CD4-positive, alpha-beta T cell (primary cell): ENCODE measurements around the gene SKAP1. TPM values are rescaled to one million over a fixed set of nuclear protein-coding genes. Genes with fewer than 3 reads are reported as not detected.
A peak's percentile ranks its signal among the peaks of the same experiment; 100 is the strongest.

ENCODE experiments used
- ATAC-seq: fragments of 200-7000 bp; cut with Tn5 transposase; one replicate; pipeline ENCODE4 v1.10.0; 2022; ENCODE audit warnings: mild to moderate bottlenecking; ENCODE audit not compliant: poor library complexity
- CTCF ChIA-PET: fragments of 350-600 bp; sonication (Branson Sonifier 250); formaldehyde crosslinking; loops from one replicate; lab custom pipeline; 2021; ENCODE audit warnings: antibody characterized with exemption, inconsistent platforms; lab: Charles Lee
- POLR2A ChIA-PET: fragments of 350-600 bp; sonication (Branson Sonifier 250); formaldehyde crosslinking; loops from one replicate; lab custom pipeline; 2021; ENCODE audit warnings: antibody characterized with exemption, inconsistent platforms; lab: Charles Lee
- DNase-seq, 14 experiments: peaks; one replicate each; pipeline ENCODE4 v3.0.0-alpha.2; 2013 to 2020; ENCODE audit warnings: mixed read lengths in 2 of 14
- H3K27ac ChIP-seq, 2 donors: one replicate each; pipeline versions ENCODE4 v1.5.1 to v1.7.0; 2013; ENCODE audit warnings: low read length in 2 of 2, low read depth in 1 of 2, mild to moderate bottlenecking in 1 of 2
- H3K27me3 ChIP-seq, 2 experiments: 1 replicate in 1 of 2; 2 replicates in 1 of 2; pipeline versions ENCODE4 v1.6.1 to v1.7.0; 2013; ENCODE audit warnings: low read length in 2 of 2, control low read depth in 1 of 2, mild to moderate bottlenecking in 1 of 2, moderate library complexity in 1 of 2; ENCODE audit not compliant: insufficient read depth in 2 of 2, control insufficient read depth in 1 of 2
- H3K36me3 ChIP-seq: one replicate; pipeline ENCODE4 v1.6.1; 2013; ENCODE audit warnings: low read length, control low read depth; ENCODE audit not compliant: insufficient read depth
- H3K4me1 ChIP-seq: one replicate; pipeline ENCODE4 v1.6.1; 2013; ENCODE audit warnings: low read length, control low read depth; ENCODE audit not compliant: insufficient read depth
- H3K4me3 ChIP-seq: one replicate; pipeline ENCODE4 v1.5.1; 2013; ENCODE audit warnings: mild to moderate bottlenecking, low read length, moderate library complexity
- H3K9me3 ChIP-seq, 2 experiments: 1 replicate in 1 of 2; 2 replicates in 1 of 2; pipeline versions ENCODE4 v1.6.1 to v1.7.0; 2013; ENCODE audit warnings: low read length in 2 of 2, mild to moderate bottlenecking in 2 of 2, control low read depth in 1 of 2, moderate library complexity in 1 of 2; ENCODE audit not compliant: control insufficient read depth in 1 of 2, insufficient read depth in 1 of 2
- H3K27ac Mint-ChIP-seq: one replicate; pipeline ENCODE4 v1.8.0; 2020; ENCODE audit warnings: mixed read lengths
- H3K27me3 Mint-ChIP-seq: one replicate; pipeline ENCODE4 v1.8.0; 2021; ENCODE audit warnings: mixed read lengths
- H3K36me3 Mint-ChIP-seq: one replicate; pipeline ENCODE4 v1.8.0; 2021; ENCODE audit warnings: low read depth, mixed read lengths
- H3K4me1 Mint-ChIP-seq: one replicate; pipeline ENCODE4 v1.8.0; 2021; ENCODE audit warnings: low read depth, mixed read lengths
- H3K4me3 Mint-ChIP-seq: one replicate; pipeline ENCODE4 v1.8.0; 2020; ENCODE audit warnings: mild to moderate bottlenecking, mixed read lengths
- H3K9me3 Mint-ChIP-seq: one replicate; pipeline ENCODE4 v1.8.0; 2020; ENCODE audit warnings: mixed read lengths
- intact Hi-C, 2 experiments: fragments of 100-400 bp; cut with DNase I in 1 of 2; cut with micrococcal nuclease in 1 of 2; formaldehyde crosslinking; loops; one replicate each; pipeline versions ENCODE4 v1.15.1 to v1.9.0; 2023 to 2025; cut with DNase I, micrococcal nuclease
- total RNA-seq, 174 experiments: library from RNA in 2 of 174; stranded (reverse) in 2 of 174; gene quantifications; one replicate each; pipeline ENCODE4 v1.2.3 and lab custom pipeline; 2021 to 2026
- TF ChIP-seq, protein P1 (sequence below): fragments of 200-600 bp; IDR thresholded peaks from one replicate; pipeline ENCODE4 v1.8.0; 2022; ENCODE audit warnings: antibody characterized with exemption, mild to moderate bottlenecking

The SKAP1 gene
- total RNA-seq, 2 experiments from 2014 or later = 92.0 to 95.1 TPM

GRCh38 chr17:48244814-48245213 lies 185.2 kb downstream of the SKAP1 start:
- CTCF ChIA-PET = interaction anchor here (2.0 to 2.3 kb wide), 2 partner anchors 18 to 63 kb away, joined by 6 to 8 read pairs; no protein-coding TSS in a partner anchor
- H3K36me3 Mint-ChIP-seq = peaks cover 28% of the 10 kb centered on the region
- no peak for DNase-seq
- no peak overlapping the region for H3K4me3 Mint-ChIP-seq
- Histone ChIP-seq H3K36me3 (peaks cover 7% of the 10 kb centered on the region), H3K27me3 (no peaks in the 10 kb centered on the region), H3K27ac (no peak overlapping the region), H3K9me3 (no peaks in the 10 kb centered on the region), H3K4me1 (peaks cover 15% of the 10 kb centered on the region), H3K4me3 (no peak overlapping the region)
- intact Hi-C loops = no loop called here
- no peaks in the 10 kb centered on the region for H3K27me3 Mint-ChIP-seq
- TF ChIP-seq, protein P1, sequence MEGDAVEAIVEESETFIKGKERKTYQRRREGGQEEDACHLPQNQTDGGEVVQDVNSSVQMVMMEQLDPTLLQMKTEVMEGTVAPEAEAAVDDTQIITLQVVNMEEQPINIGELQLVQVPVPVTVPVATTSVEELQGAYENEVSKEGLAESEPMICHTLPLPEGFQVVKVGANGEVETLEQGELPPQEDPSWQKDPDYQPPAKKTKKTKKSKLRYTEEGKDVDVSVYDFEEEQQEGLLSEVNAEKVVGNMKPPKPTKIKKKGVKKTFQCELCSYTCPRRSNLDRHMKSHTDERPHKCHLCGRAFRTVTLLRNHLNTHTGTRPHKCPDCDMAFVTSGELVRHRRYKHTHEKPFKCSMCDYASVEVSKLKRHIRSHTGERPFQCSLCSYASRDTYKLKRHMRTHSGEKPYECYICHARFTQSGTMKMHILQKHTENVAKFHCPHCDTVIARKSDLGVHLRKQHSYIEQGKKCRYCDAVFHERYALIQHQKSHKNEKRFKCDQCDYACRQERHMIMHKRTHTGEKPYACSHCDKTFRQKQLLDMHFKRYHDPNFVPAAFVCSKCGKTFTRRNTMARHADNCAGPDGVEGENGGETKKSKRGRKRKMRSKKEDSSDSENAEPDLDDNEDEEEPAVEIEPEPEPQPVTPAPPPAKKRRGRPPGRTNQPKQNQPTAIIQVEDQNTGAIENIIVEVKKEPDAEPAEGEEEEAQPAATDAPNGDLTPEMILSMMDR = no peak
- no peaks in the 10 kb centered on the region for H3K9me3 Mint-ChIP-seq
- peaks cover 73% of the 10 kb centered on the region for H3K4me1 Mint-ChIP-seq
- POLR2A ChIA-PET = interaction anchor here (0.9 kb wide), 1 partner anchor 9 kb away, joined by 3 read pairs; no protein-coding TSS in a partner anchor
- H3K27ac Mint-ChIP-seq = no peak overlapping the region
- ATAC-seq = no peak

DNA sequence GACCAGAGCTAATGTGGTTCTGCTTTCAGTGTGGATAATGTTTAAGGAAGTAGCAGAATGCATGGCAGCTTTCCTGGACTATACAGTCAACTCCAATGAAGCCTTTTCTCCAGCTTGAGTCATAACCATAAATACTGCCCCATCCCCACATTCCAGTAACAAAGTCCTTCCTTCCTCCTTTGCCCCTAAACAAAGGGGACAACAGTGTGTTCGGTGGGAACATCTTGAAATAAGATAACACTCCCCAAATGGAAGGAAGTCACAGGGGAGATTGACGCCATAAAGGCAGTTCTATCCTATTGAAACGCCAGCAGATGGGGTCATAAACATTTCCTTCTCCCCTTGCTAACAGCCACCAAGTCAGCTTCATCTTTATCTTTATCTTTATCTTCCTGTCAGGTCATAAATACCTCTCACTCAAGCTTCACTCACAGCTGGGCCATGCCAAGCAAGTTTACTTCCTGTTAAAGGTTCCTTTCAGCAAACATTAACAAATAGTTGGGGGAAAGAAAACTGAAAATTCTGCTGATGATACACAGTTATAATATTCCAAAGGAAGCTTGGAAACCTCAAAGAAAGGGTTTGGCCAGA lies 185.8 kb downstream of the SKAP1 start:
- TF ChIP-seq, protein P1 = no peak
- peak; percentile 41 for ATAC-seq
- peaks cover 24% of the 10 kb centered on the region for H3K36me3 Mint-ChIP-seq
- Histone ChIP-seq H3K9me3 (no peaks in the 10 kb centered on the region), H3K27me3 (no peaks in the 10 kb centered on the region), H3K4me1 (peaks cover 15% of the 10 kb centered on the region), H3K27ac (no peak overlapping the region), H3K36me3 (peaks cover 7% of the 10 kb centered on the region), H3K4me3 (no peak overlapping the region)
- no peak overlapping the region for H3K4me3 Mint-ChIP-seq
- no peaks in the 10 kb centered on the region for H3K9me3 Mint-ChIP-seq
- H3K4me1 Mint-ChIP-seq = peaks cover 77% of the 10 kb centered on the region
- CTCF ChIA-PET = interaction anchor here (0.9 to 2.3 kb wide), 4 partner anchors 13 to 64 kb away, joined by 3 to 8 read pairs (median 4); no protein-coding TSS in a partner anchor
- no peaks in the 10 kb centered on the region for H3K27me3 Mint-ChIP-seq
- peak in 2 of 14 experiments; percentile 16 to 21 for DNase-seq
- intact Hi-C loops = no loop called here
- H3K27ac Mint-ChIP-seq = peak overlapping the region; percentile 7
- POLR2A ChIA-PET = no interaction called here

DNA sequence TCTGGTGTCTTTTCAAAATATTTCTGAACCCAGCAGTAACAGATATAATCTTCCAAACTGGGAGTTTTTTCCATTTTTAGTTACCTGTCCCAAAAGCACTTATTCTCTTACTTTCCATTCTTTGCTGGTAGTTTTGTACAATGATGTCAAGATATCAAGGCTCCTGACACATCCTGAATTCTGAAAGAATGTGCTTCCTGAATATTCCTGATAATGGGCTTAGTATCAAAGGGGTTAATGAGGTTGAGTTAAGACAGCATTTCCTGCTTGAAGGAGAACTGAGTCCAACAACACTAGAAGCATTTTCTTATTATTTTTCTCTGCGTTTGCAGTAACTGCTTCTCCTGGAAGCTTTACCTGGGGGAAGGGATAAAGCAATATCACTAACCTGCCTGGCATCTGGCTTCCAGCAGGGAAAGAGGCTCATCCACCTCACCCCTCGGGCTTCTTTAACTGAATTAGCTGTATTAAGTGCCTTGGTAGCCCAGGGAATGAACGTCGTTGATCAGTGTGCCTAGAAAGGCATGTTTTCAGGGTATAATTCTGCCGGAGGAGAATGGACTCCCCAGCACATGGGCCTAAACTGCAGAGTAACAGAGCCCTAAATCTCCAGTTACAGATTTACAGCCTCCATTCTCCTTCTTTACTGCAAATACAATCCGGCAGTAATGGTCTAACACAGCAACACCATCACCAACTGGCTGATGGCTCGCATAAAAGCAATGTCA lies 188.1 kb downstream of the SKAP1 start:
- TF ChIP-seq, protein P1 = no peak
- no peak overlapping the region for H3K4me3 ChIP-seq
- ChIA-PET CTCF (no interaction called here), POLR2A (no interaction called here)
- Mint-ChIP-seq H3K4me3 (no peak overlapping the region), H3K9me3 (no peaks in the 10 kb centered on the region), H3K4me1 (peaks cover 87% of the 10 kb centered on the region), H3K27ac (no peak overlapping the region), H3K27me3 (no peaks in the 10 kb centered on the region), H3K36me3 (peaks cover 23% of the 10 kb centered on the region)
- peaks cover 15% of the 10 kb centered on the region for H3K4me1 ChIP-seq
- H3K9me3 ChIP-seq = no peaks in the 10 kb centered on the region
- no peaks in the 10 kb centered on the region for H3K36me3 ChIP-seq
- H3K27me3 ChIP-seq = no peaks in the 10 kb centered on the region
- intact Hi-C loops = no loop called here
- H3K27ac ChIP-seq = no peak overlapping the region
- ATAC-seq = no peak
- no peak for DNase-seq
